ENCODE results near the gene FOXRED2. TPM values are rescaled to one million over a fixed set of nuclear protein-coding genes. Genes with fewer than 3 reads are reported as not detected.
A peak's percentile ranks its signal among the peaks of the same experiment; 100 is the strongest.

FOXRED2 gene
- total RNA-seq, 1 donor from 2014 or later: 13.2 TPM

DNA sequence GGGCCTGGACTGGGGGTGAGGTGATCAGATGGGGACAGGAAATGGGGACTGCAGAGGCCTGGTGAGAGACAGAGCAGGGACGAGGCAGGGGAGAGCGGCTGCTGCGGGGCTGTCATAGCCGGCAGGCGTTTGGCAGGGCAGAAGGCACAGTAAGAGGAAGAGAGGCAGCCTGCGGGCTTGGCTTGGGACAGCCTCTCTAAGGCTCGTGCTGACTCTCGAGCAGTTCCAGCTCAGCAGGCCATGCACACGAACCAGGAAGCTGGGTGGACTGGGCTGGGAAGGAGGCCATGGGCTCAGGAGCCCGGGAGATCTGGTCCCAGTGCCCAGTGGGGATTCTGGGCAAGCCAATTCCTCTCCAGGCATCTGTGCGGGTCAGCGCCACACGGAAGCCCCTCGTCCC lies 41.8 kb upstream of the FOXRED2 start:
- H3K9me3 ChIP-seq: no peaks in the 10 kb centered on the region
- H3K4me3 ChIP-seq: no peak overlapping the region
- no peak for DNase-seq
- H3K27ac ChIP-seq: no peak overlapping the region
- intact Hi-C loops (cut with DNase I): no loop called here
- peaks cover 14% of the 10 kb centered on the region for H3K27me3 ChIP-seq (ENCODE audit: low read depth)
- ATAC-seq: no peak
- H3K36me3 ChIP-seq: no peaks in the 10 kb centered on the region
- no peak for TF ChIP-seq CTCF (IDR thresholded peaks at IDR 0.05)
- H3K4me1 ChIP-seq: no peaks in the 10 kb centered on the region

GRCh38 chr22:36546932-36547331 lies 40.1 kb upstream of the FOXRED2 start:
- H3K27me3 ChIP-seq (ENCODE audit: low read depth): peaks cover 14% of the 10 kb centered on the region
- no peak overlapping the region for H3K27ac ChIP-seq
- no peak for DNase-seq
- no peak overlapping the region for H3K4me3 ChIP-seq
- no peaks in the 10 kb centered on the region for H3K4me1 ChIP-seq
- no peak for ATAC-seq
- H3K9me3 ChIP-seq: no peaks in the 10 kb centered on the region
- no peak for TF ChIP-seq CTCF (IDR thresholded peaks at IDR 0.05)
- H3K36me3 ChIP-seq: no peaks in the 10 kb centered on the region
- intact Hi-C loops (cut with DNase I): no loop called here

GRCh38 chr22:36546092-36546804 lies 39.4 kb upstream of the FOXRED2 start:
- no peaks in the 10 kb centered on the region for H3K4me1 ChIP-seq
- no peaks in the 10 kb centered on the region for H3K36me3 ChIP-seq
- intact Hi-C loops (cut with DNase I): no loop called here
- ATAC-seq: peak; percentile 65 to 69
- no peak overlapping the region for H3K27ac ChIP-seq
- no peak for DNase-seq
- TF ChIP-seq CTCF (IDR thresholded peaks at IDR 0.05): peak; percentile 38
- no peak overlapping the region for H3K4me3 ChIP-seq
- peaks cover 12% of the 10 kb centered on the region for H3K27me3 ChIP-seq (ENCODE audit: low read depth)
- no peaks in the 10 kb centered on the region for H3K9me3 ChIP-seq

DNA sequence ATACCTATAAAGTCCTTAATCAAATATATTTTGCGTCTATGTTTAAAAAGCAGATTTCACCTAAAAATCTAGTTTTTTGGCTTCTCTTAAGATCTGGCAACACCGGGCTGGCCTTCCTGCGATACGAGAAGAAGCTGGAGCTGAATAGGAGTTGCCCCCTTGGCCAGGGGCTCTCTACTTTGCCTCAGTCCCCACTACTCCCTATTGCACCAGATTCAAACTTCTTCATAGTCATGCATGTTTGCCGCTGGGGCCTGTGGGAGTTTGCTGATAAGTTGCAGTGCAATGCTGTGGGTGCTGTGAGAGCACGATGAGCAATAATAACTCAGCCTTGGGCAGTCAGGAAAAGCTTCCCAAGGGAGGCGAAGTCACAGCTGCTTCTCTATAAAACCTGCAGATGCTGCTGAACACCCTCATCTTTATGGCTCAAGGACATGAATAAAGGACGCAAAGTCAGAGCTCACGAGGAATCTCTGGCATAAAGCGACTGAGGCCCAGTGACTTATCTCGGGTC lies 37.3 kb upstream of the FOXRED2 start:
- TF ChIP-seq CTCF (IDR thresholded peaks at IDR 0.05): no peak
- no peaks in the 10 kb centered on the region for H3K9me3 ChIP-seq
- no peaks in the 10 kb centered on the region for H3K27me3 ChIP-seq (ENCODE audit: low read depth)
- no peak overlapping the region for H3K4me3 ChIP-seq
- H3K27ac ChIP-seq: no peak overlapping the region
- no peak for DNase-seq
- H3K4me1 ChIP-seq: no peaks in the 10 kb centered on the region
- ATAC-seq: no peak
- intact Hi-C loops (cut with DNase I): no loop called here
- no peaks in the 10 kb centered on the region for H3K36me3 ChIP-seq

DNA sequence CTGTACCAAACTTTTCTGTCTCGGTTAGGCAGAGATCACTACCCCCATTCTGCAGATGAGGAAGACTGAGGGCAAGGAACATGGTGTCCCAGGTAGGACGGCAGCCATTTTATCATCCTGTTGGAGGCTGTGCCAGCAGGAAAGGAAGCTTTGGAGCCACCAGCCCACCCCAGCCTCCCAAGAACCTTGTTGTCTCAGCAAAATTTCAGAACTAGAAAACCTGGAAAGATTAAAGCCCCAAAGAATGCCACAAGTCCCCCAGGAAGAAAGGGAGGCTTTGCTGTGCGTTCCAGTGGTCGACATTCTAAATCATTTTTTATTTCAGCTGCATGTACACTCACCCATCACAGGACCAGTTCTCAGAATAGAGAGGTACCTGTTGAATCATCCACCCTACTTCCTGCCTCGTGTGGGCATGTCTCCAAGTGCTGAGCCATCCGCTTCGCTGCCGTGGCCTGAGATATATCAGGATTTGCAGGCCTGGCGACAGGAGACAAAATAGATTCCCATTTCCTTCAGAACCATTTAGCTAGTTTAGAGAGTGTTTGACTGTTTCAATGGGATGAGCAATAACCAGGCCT lies 35.1 kb upstream of the FOXRED2 start:
- no peak for TF ChIP-seq CTCF (IDR thresholded peaks at IDR 0.05)
- Histone ChIP-seq H3K9me3 (no peaks in the 10 kb centered on the region), H3K27ac (no peak overlapping the region), H3K4me3 (no peak overlapping the region), H3K27me3 (ENCODE audit: low read depth) (peaks cover 4% of the 10 kb centered on the region), H3K36me3 (no peaks in the 10 kb centered on the region), H3K4me1 (no peaks in the 10 kb centered on the region)
- ATAC-seq (no peak), DNase-seq (no peak)
- intact Hi-C loops (cut with DNase I): no loop called here

Measured in lower lobe of right lung (tissue), 2 donors.